Measurements from ENCODE around the gene CDC37L1. TPM values are rescaled to one million over a fixed set of nuclear protein-coding genes. Genes with fewer than 3 reads are reported as not detected.
A peak's percentile ranks its signal among the peaks of the same experiment; 100 is the strongest.

Gene CDC37L1
- 10 to 100 TPM; 36.4 to 53.4 (median 42.7) TPM for total RNA-seq

- no peaks in the 10 kb centered on the region for H3K4me1 ChIP-seq
- no peaks in the 10 kb centered on the region for H3K36me3 ChIP-seq
- H3K4me3 ChIP-seq: peak within 1 kb of the TSS; percentile 77 to 89 (median 88)
- H3K9me3 ChIP-seq: no peaks in the 10 kb centered on the region
- TF ChIP-seq POLR2A (IDR thresholded peaks at IDR 0.05): peak; percentile 93
- TF ChIP-seq POLR2AphosphoS5 (IDR thresholded peaks at IDR 0.05): peak; percentile 94 to 97 (median 96)
- TF ChIP-seq, protein P1, sequence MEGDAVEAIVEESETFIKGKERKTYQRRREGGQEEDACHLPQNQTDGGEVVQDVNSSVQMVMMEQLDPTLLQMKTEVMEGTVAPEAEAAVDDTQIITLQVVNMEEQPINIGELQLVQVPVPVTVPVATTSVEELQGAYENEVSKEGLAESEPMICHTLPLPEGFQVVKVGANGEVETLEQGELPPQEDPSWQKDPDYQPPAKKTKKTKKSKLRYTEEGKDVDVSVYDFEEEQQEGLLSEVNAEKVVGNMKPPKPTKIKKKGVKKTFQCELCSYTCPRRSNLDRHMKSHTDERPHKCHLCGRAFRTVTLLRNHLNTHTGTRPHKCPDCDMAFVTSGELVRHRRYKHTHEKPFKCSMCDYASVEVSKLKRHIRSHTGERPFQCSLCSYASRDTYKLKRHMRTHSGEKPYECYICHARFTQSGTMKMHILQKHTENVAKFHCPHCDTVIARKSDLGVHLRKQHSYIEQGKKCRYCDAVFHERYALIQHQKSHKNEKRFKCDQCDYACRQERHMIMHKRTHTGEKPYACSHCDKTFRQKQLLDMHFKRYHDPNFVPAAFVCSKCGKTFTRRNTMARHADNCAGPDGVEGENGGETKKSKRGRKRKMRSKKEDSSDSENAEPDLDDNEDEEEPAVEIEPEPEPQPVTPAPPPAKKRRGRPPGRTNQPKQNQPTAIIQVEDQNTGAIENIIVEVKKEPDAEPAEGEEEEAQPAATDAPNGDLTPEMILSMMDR (IDR thresholded peaks at IDR 0.05): peak; percentile 88 to 93 (median 89)
- DNase-seq (ENCODE audit: low spot score in 2 of 2): peak; percentile 96 to 98
- H3K27ac ChIP-seq: peak within 1 kb of the TSS; percentile 97
- intact Hi-C loops (cut with DNase I; ENCODE audit: low total_unique reads): loop anchor here (5.0 kb wide), 1 partner anchor 213 kb away; no protein-coding TSS in a partner anchor
- H3K27me3 ChIP-seq: no peaks in the 10 kb centered on the region
These were observed at the start of gene CDC37L1 for GRCh38 chr9:4679268-4680172. Gene CDC37L1 (plus strand): TSS chr9:4679569. CDS start chr9:4679768, 199 bp downstream.

GRCh38 chr9:4630836-4631235 is 48.5 kb upstream of the CDC37L1 start:
- Histone ChIP-seq H3K4me3 (no peak overlapping the region), H3K4me1 (no peaks in the 10 kb centered on the region), H3K27me3 (no peaks in the 10 kb centered on the region), H3K27ac (no peak overlapping the region), H3K9me3 (no peaks in the 10 kb centered on the region), H3K36me3 (no peaks in the 10 kb centered on the region)
- DNase-seq (ENCODE audit: low spot score in 2 of 2): no peak
- TF ChIP-seq POLR2AphosphoS5 (IDR thresholded peaks at IDR 0.05): no peak
- TF ChIP-seq POLR2A (IDR thresholded peaks at IDR 0.05): no peak
- TF ChIP-seq, protein P1 (IDR thresholded peaks at IDR 0.05): no peak
- intact Hi-C loops (cut with DNase I; ENCODE audit: low total_unique reads): no loop called here

- H3K36me3 ChIP-seq: no peaks in the 10 kb centered on the region
- no peak overlapping the region for H3K4me3 ChIP-seq
- no peaks in the 10 kb centered on the region for H3K9me3 ChIP-seq
- DNase-seq (ENCODE audit: low spot score in 2 of 2): no peak
- no peaks in the 10 kb centered on the region for H3K27me3 ChIP-seq
- no peak overlapping the region for H3K27ac ChIP-seq
- intact Hi-C loops (cut with DNase I; ENCODE audit: low total_unique reads): no loop called here
- H3K4me1 ChIP-seq: no peaks in the 10 kb centered on the region
- TF ChIP-seq, protein P1 (IDR thresholded peaks at IDR 0.05): no peak
- TF ChIP-seq POLR2AphosphoS5 (IDR thresholded peaks at IDR 0.05): no peak
- no peak for TF ChIP-seq POLR2A (IDR thresholded peaks at IDR 0.05)
These were observed 40.4 kb upstream of the CDC37L1 start for GRCh38 chr9:4638968-4639367.

- H3K27ac ChIP-seq: no peak overlapping the region
- no peak overlapping the region for H3K4me3 ChIP-seq
- no peaks in the 10 kb centered on the region for H3K27me3 ChIP-seq
- H3K4me1 ChIP-seq: no peaks in the 10 kb centered on the region
- TF ChIP-seq POLR2AphosphoS5 (IDR thresholded peaks at IDR 0.05) (no peak), POLR2A (IDR thresholded peaks at IDR 0.05) (no peak)
- TF ChIP-seq, protein P1 (IDR thresholded peaks at IDR 0.05): no peak
- no peaks in the 10 kb centered on the region for H3K9me3 ChIP-seq
- intact Hi-C loops (cut with DNase I; ENCODE audit: low total_unique reads): no loop called here
- no peak for DNase-seq (ENCODE audit: low spot score in 2 of 2)
- no peaks in the 10 kb centered on the region for H3K36me3 ChIP-seq
These were observed 39.9 kb upstream of the CDC37L1 start for GRCh38 chr9:4639420-4639819.

GRCh38 chr9:4640027-4640426 is 39.3 kb upstream of the CDC37L1 start:
- TF ChIP-seq, protein P1 (IDR thresholded peaks at IDR 0.05): no peak
- TF ChIP-seq POLR2A (IDR thresholded peaks at IDR 0.05) (no peak), POLR2AphosphoS5 (IDR thresholded peaks at IDR 0.05) (no peak)
- no peaks in the 10 kb centered on the region for H3K36me3 ChIP-seq
- H3K4me3 ChIP-seq: no peak overlapping the region
- no peaks in the 10 kb centered on the region for H3K27me3 ChIP-seq
- H3K4me1 ChIP-seq: no peaks in the 10 kb centered on the region
- H3K9me3 ChIP-seq: no peaks in the 10 kb centered on the region
- DNase-seq (ENCODE audit: low spot score in 2 of 2): no peak
- intact Hi-C loops (cut with DNase I; ENCODE audit: low total_unique reads): no loop called here
- no peak overlapping the region for H3K27ac ChIP-seq
